ENCODE data around the gene GRIK4.

GRIK4 gene

GRCh38 chr11:120740380-120740779, 228.8 kb downstream of the GRIK4 start:
- no peaks in the 10 kb centered on the region for H3K27me3 ChIP-seq (ENCODE audit: insufficient read depth, low read length)
- WGBS, result 94% methylated on average over 3 of the region's 3 CpGs
- H3K36me3 ChIP-seq (ENCODE audit: insufficient read depth, low read length), result no peaks in the 10 kb centered on the region
- H3K9me3 ChIP-seq (ENCODE audit: insufficient read depth, low read depth, low read length), result no peaks in the 10 kb centered on the region
- no peak overlapping the region for H3K9ac ChIP-seq (ENCODE audit: low read depth, low read length)
- no peak overlapping the region for H3K4me3 ChIP-seq (ENCODE audit: low read length)
- H3K4me1 ChIP-seq (ENCODE audit: insufficient read depth, low read length), result 0 out of 2 replicates have a peak, but pooled peaks cover 2% of the 10 kb centered on the region
- no peak overlapping the region for H3K27ac ChIP-seq (ENCODE audit: low read depth, low read length)

DNA sequence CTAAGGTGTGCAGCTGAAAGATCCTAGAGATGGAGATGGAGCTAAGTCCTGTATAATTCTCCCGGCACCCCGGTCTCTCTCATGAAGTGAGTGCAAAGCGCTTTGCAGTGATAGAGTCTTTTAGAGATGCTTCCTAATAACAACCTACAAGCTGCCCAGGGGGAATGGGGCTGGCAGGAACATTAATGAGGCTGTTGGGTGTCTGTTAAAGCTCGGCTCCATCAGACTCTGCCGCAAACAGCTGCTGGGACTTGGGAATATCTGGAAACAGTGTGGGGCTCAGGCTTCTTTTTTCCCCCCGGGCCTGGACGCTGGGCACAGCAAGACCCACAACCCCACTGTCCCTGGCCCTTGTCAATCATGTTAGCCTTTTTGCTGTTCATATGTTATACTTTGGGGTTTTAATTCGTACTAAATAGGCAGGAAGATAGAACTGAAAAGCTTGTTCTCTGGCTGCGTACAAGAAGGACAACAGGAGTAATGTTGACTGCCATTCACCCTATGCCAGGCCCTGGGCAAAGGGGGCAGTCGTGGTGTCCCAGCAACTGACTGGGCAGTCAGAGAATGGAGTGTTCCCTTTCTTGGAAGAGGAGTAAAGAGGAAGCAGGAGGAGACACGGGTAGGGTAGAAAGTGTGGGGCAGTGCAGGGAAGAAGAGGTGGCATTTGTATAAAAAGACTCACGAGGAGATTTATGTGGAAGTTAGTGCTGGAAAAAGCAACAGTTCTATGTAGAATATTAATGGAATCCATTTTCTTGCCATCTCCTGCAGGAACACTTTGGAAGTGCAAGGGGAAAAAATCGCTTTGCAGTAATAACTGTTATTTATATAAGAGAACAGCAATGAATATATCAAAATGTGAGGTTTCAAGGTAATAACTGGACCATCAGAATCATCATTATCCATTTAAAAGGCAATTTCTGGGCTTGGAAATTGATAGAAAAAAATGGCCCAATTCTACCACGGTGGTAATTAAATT, 232.8 kb downstream of the GRIK4 start:
- Histone ChIP-seq H3K36me3 (ENCODE audit: insufficient read depth, low read length) (no peaks in the 10 kb centered on the region), H3K27me3 (ENCODE audit: insufficient read depth, low read length) (no peaks in the 10 kb centered on the region), H3K9me3 (ENCODE audit: insufficient read depth, low read depth, low read length) (no peaks in the 10 kb centered on the region), H3K27ac (ENCODE audit: low read depth, low read length) (no peak overlapping the region), H3K9ac (ENCODE audit: low read depth, low read length) (no peak overlapping the region), H3K4me3 (ENCODE audit: low read length) (no peak overlapping the region), H3K4me1 (ENCODE audit: insufficient read depth, low read length) (peaks cover 17% of the 10 kb centered on the region; the same call in 1 of the 2 replicates)
- WGBS, result 88% methylated on average over 13 of the region's 14 CpGs

DNA sequence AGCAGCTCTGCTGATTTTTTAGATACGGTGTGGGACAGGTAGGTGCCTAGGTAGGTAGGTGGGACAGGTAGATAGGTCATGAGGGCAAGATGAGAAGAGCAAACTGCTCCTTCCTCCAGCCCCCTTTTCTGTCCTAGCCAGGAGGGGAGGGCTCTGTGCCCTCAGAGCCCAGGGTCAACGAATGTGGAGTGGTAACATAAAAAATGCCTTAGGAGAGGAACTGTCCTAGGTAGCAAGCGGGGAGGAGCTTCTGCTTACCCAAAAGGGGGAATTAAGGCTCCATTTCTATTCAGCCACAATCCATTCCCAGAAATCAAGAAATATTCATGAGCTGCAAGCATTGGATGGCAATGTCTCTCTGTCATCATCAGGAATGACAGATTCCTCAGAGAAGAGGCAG, 234.8 kb downstream of the GRIK4 start:
- Histone ChIP-seq H3K4me1 (ENCODE audit: insufficient read depth, low read length) (peaks cover 17% of the 10 kb centered on the region; the same call in 1 of the 2 replicates), H3K9me3 (ENCODE audit: insufficient read depth, low read depth, low read length) (no peaks in the 10 kb centered on the region), H3K27ac (ENCODE audit: low read depth, low read length) (no peak overlapping the region), H3K9ac (ENCODE audit: low read depth, low read length) (no peak overlapping the region), H3K27me3 (ENCODE audit: insufficient read depth, low read length) (no peaks in the 10 kb centered on the region), H3K4me3 (ENCODE audit: low read length) (no peak overlapping the region), H3K36me3 (ENCODE audit: insufficient read depth, low read length) (no peaks in the 10 kb centered on the region)
- 71% methylated on average over 3 of the region's 3 CpGs for WGBS

DNA sequence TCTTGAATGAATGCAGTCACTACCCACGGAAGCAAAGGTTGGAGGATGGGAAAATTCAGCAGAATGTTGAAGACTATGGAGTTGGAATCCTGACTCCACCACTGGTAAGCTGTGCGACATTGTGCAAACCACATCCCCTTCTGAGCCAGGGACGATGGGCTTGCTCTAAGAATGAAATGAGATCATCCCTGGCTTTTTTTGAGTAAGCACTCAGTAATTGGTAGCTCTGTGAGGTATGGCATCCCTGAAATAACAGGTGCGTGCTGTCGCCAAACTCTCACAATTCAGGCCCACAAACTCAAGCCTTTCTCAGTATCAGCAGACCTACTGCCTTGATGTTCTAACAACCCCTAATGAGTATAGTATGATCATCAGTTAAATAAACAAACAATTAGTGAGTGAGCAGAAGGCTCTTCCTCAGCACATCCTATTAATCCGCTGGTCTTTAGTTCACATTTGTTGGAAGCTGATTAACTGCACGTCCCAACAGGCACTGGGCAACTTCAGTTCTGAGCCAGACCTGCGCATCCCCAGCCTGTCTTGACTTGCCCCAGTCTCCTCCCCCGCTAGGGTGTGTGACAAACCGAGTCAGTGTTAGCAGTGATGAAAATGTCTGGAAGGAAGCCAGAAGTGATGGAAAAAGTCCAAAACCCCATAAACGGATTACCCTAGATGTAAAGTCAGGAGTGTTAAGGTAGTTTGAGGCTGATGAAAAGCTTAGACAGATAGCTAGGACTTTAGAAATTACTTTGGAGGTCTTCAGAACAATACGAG, 235.5 kb downstream of the GRIK4 start:
- Histone ChIP-seq H3K9ac (ENCODE audit: low read depth, low read length) (no peak overlapping the region), H3K4me3 (ENCODE audit: low read length) (no peak overlapping the region), H3K4me1 (ENCODE audit: insufficient read depth, low read length) (peaks cover 17% of the 10 kb centered on the region; the same call in 1 of the 2 replicates), H3K9me3 (ENCODE audit: insufficient read depth, low read depth, low read length) (no peaks in the 10 kb centered on the region), H3K27me3 (ENCODE audit: insufficient read depth, low read length) (no peaks in the 10 kb centered on the region), H3K36me3 (ENCODE audit: insufficient read depth, low read length) (no peaks in the 10 kb centered on the region), H3K27ac (ENCODE audit: low read depth, low read length) (no peak overlapping the region)
- 92% methylated on average over 12 of the region's 12 CpGs for WGBS

GRCh38 chr11:120747850-120748814, 236.6 kb downstream of the GRIK4 start:
- 84% methylated on average over 11 of the region's 12 CpGs for WGBS
- Histone ChIP-seq H3K27ac (ENCODE audit: low read depth, low read length) (no peak overlapping the region), H3K9me3 (ENCODE audit: insufficient read depth, low read depth, low read length) (no peaks in the 10 kb centered on the region), H3K9ac (ENCODE audit: low read depth, low read length) (no peak overlapping the region), H3K36me3 (ENCODE audit: insufficient read depth, low read length) (no peaks in the 10 kb centered on the region), H3K4me1 (ENCODE audit: insufficient read depth, low read length) (peaks cover 17% of the 10 kb centered on the region; the same call in 1 of the 2 replicates), H3K27me3 (ENCODE audit: insufficient read depth, low read length) (no peaks in the 10 kb centered on the region), H3K4me3 (ENCODE audit: low read length) (no peak overlapping the region)

DNA sequence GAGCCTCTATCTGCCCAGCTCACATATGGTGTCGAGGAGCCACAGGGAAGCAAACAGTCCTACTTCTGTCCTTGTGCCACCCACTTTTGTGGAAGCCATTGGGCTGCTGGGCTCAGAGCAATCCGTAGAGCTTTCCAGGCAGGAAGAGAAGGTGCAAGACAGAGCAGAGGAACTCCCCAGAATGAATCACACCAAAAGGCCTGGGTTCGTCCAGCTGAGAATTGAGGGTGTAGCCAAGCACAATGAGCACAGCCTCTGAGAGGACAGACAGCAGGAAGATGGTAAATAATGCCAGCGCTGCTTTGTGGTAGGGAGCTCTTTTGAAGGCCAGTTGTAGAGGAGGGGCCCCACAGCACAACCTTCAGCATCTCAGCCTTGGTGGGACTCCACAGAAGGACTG, 237.8 kb downstream of the GRIK4 start:
- Histone ChIP-seq H3K27ac (ENCODE audit: low read depth, low read length) (no peak overlapping the region), H3K4me1 (ENCODE audit: insufficient read depth, low read length) (peaks cover 17% of the 10 kb centered on the region; the same call in 1 of the 2 replicates), H3K27me3 (ENCODE audit: insufficient read depth, low read length) (no peaks in the 10 kb centered on the region), H3K9ac (ENCODE audit: low read depth, low read length) (no peak overlapping the region), H3K4me3 (ENCODE audit: low read length) (no peak overlapping the region), H3K36me3 (ENCODE audit: insufficient read depth, low read length) (no peaks in the 10 kb centered on the region), H3K9me3 (ENCODE audit: insufficient read depth, low read depth, low read length) (no peaks in the 10 kb centered on the region)
- 92% methylated on average over 4 of the region's 4 CpGs for WGBS

DNA sequence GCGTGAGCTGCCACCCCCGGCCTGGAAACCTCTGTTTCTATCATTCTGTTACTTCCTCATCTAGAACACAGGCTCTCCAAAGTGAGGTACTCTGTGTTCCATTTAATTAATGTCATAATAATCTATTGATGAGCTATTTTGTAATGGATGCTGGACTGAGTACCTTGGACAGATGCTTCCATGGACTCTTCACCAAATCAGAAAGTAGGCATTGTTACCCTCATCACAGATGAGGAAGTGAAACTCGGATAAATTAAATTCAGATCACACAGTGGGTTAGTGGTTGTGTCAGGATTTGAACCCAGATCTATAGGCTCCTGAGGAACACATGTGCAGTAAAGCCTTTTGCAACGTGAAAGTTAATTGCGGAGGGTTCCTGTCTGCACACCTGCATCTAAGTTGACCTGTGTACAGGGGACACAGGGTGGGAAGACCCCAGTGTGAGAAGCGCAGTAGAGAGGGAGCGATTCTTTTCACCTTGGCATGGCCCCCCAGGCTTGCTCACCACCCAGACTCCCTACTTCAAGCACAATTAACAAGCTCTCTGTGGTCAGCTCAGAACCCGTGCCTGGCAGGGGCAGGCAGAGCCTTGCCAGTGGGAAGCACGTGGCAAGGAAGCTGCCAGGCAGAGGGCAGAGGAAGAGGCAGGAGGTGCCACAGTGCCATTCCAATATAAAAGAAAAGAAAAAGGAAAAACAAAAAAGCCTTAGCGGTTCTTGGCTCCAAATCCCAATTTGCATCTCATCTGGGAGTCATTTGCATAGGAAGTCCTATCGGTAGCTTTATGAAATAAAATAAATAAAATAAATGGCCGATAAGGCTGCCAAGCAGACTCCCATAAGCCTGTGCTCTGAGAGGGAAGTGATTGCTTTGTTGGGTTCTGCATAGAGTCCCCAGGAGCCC, 239.3 kb downstream of the GRIK4 start:
- Histone ChIP-seq H3K36me3 (ENCODE audit: insufficient read depth, low read length) (no peaks in the 10 kb centered on the region), H3K27me3 (ENCODE audit: insufficient read depth, low read length) (no peaks in the 10 kb centered on the region)
- WGBS, result 82% methylated on average over 12 of the region's 12 CpGs

GRCh38 chr11:120751550-120751949, 240.0 kb downstream of the GRIK4 start:
- Histone ChIP-seq H3K9me3 (ENCODE audit: insufficient read depth, low read depth, low read length) (no peaks in the 10 kb centered on the region), H3K4me3 (ENCODE audit: low read length) (no peak overlapping the region), H3K4me1 (ENCODE audit: insufficient read depth, low read length) (peaks cover 7% of the 10 kb centered on the region; the same call in 1 of the 2 replicates), H3K27ac (ENCODE audit: low read depth, low read length) (no peak overlapping the region), H3K36me3 (ENCODE audit: insufficient read depth, low read length) (no peaks in the 10 kb centered on the region), H3K27me3 (ENCODE audit: insufficient read depth, low read length) (no peaks in the 10 kb centered on the region), H3K9ac (ENCODE audit: low read depth, low read length) (no peak overlapping the region)
- WGBS, result 84% methylated on average over 9 of the region's 9 CpGs

More for the DNA sequence above, 239.3 kb downstream of the GRIK4 start:
- H3K4me3 ChIP-seq (ENCODE audit: low read length), result no peak overlapping the region
- peaks cover 14% of the 10 kb centered on the region; the same call in 1 of the 2 replicates for H3K4me1 ChIP-seq (ENCODE audit: insufficient read depth, low read length)
- no peaks in the 10 kb centered on the region for H3K9me3 ChIP-seq (ENCODE audit: insufficient read depth, low read depth, low read length)
- H3K27ac ChIP-seq (ENCODE audit: low read depth, low read length), result no peak overlapping the region
- H3K9ac ChIP-seq (ENCODE audit: low read depth, low read length), result no peak overlapping the region

DNA sequence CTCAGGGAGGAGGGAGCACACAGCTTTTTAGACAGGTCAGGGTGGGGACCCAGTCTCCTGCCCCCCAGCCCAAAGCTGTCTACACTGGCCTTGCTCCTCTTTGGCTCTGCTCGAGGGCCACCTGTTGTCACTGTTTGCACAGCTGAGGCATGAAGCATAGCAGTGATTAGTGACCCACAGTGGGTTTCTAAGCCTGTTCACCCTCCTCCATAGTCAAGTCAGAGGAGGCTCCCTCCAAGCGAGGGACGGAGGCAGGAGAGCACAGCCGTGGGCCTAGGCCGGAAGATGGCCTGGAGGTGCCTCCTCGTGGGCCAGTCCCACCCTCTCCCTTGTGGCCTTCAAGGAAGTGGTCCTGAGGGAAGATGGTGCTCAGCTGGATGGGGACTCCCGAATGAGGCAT, 241.1 kb downstream of the GRIK4 start:
- H3K36me3 ChIP-seq (ENCODE audit: insufficient read depth, low read length), result no peaks in the 10 kb centered on the region
- no peak overlapping the region for H3K9ac ChIP-seq (ENCODE audit: low read depth, low read length)
- H3K27me3 ChIP-seq (ENCODE audit: insufficient read depth, low read length), result no peaks in the 10 kb centered on the region
- 87% methylated on average over 7 of the region's 7 CpGs for WGBS
- H3K9me3 ChIP-seq (ENCODE audit: insufficient read depth, low read depth, low read length), result no peaks in the 10 kb centered on the region
- H3K4me1 ChIP-seq (ENCODE audit: insufficient read depth, low read length), result 0 out of 2 replicates have a peak, but pooled peaks cover 7% of the 10 kb centered on the region
- no peak overlapping the region for H3K4me3 ChIP-seq (ENCODE audit: low read length)
- H3K27ac ChIP-seq (ENCODE audit: low read depth, low read length), result no peak overlapping the region

- no peak overlapping the region for H3K27ac ChIP-seq (ENCODE audit: low read depth, low read length)
- no peak overlapping the region for H3K9ac ChIP-seq (ENCODE audit: low read depth, low read length)
- H3K4me3 ChIP-seq (ENCODE audit: low read length), result no peak overlapping the region
- WGBS, result 85% methylated on average over 3 of the region's 3 CpGs
- H3K9me3 ChIP-seq (ENCODE audit: insufficient read depth, low read depth, low read length), result no peaks in the 10 kb centered on the region
- no peaks in the 10 kb centered on the region for H3K36me3 ChIP-seq (ENCODE audit: insufficient read depth, low read length)
- H3K27me3 ChIP-seq (ENCODE audit: insufficient read depth, low read length), result no peaks in the 10 kb centered on the region
- H3K4me1 ChIP-seq (ENCODE audit: insufficient read depth, low read length), result 0 out of 2 replicates have a peak, but pooled peaks cover 6% of the 10 kb centered on the region
These were observed 245.4 kb downstream of the GRIK4 start for GRCh38 chr11:120756931-120757330.

All from HUES64 (cell line).